Ovary (tissue), 3 donors: ENCODE results near the gene ALDH1A1.

ENCODE experiments used
- EP300 ChIP-seq: sonication (generic); formaldehyde crosslinking; IDR thresholded peaks from one replicate; pipeline ENCODE4 v1.6.1; 2017; ENCODE audit warnings: antibody characterized with exemption
- POLR2A ChIP-seq: fragments of 450-650 bp; IDR thresholded peaks from one replicate; pipeline ENCODE4 v1.6.1; 2017; ENCODE audit warnings: antibody characterized with exemption, mild to moderate bottlenecking, moderate library complexity
- TF ChIP-seq, protein P1 (sequence below), 3 donors: fragments of 450-650 bp in 2 of 3; fragments of 200-600 bp in 1 of 3; IDR thresholded peaks; one replicate each; pipeline versions ENCODE4 v1.5.1 to v1.8.0; 2016 to 2022; ENCODE audit warnings: antibody characterized with exemption in 3 of 3, mild to moderate bottlenecking in 1 of 3
- donor health status: DM: no; HTN: no; CAD: no.

DNA sequence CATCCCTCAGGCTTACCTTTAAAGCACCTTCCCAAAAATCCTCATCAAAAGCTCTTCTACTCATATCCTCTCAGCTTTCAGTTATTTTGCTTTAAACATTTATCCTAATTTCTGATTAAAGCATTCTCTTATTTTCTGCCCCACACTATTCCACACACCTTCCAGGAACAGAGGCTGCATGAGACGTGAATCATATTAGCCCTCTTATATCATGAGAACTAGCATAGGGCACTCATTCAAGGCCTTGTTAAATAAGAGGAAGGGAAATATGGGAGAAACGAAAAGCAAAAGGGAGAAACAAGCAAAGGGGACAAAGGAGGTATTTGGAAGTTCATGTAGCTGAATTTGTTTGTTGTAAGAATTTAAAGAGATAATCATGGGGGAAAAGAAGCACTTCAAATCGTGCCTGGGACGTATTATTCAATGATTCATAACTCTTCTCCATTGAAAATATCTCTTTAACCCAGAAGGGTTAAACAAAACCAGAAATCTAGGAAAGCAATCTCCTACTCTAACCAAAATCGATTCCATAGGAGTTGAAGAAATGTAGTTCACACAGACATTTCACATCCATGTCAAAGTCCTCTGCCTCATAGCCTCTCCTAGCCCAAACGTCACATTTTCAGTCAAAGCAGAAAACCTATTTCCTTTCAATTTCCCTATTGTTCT, 4.1 kb downstream of the ALDH1A1 start:
- TF ChIP-seq, protein P1, sequence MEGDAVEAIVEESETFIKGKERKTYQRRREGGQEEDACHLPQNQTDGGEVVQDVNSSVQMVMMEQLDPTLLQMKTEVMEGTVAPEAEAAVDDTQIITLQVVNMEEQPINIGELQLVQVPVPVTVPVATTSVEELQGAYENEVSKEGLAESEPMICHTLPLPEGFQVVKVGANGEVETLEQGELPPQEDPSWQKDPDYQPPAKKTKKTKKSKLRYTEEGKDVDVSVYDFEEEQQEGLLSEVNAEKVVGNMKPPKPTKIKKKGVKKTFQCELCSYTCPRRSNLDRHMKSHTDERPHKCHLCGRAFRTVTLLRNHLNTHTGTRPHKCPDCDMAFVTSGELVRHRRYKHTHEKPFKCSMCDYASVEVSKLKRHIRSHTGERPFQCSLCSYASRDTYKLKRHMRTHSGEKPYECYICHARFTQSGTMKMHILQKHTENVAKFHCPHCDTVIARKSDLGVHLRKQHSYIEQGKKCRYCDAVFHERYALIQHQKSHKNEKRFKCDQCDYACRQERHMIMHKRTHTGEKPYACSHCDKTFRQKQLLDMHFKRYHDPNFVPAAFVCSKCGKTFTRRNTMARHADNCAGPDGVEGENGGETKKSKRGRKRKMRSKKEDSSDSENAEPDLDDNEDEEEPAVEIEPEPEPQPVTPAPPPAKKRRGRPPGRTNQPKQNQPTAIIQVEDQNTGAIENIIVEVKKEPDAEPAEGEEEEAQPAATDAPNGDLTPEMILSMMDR (IDR thresholded peaks at IDR 0.05) = no peak
- TF ChIP-seq EP300 = no peak
- TF ChIP-seq POLR2A = no peak
